Suprapubic skin (tissue), 4 donors: ENCODE results near the gene PRR35. TPM values are rescaled to one million over a fixed set of nuclear protein-coding genes. Genes with fewer than 3 reads are reported as not detected.

Experiments
- DNase-seq, 2 donors: peaks; one replicate each; pipeline ENCODE4 v3.0.0-alpha.2; 2019; ENCODE audit warnings: low spot score in 2 of 2
- H3K27ac ChIP-seq: fragments of 200-600 bp; sonication (generic); one replicate; pipeline ENCODE4 v1.5.1; 2019
- H3K27me3 ChIP-seq: fragments of 200-600 bp; sonication (generic); one replicate; pipeline ENCODE4 v1.5.1; 2019
- H3K36me3 ChIP-seq: fragments of 200-600 bp; sonication (generic); one replicate; pipeline ENCODE4 v1.5.1; 2019
- H3K4me1 ChIP-seq: fragments of 200-600 bp; sonication (generic); one replicate; pipeline ENCODE4 v1.5.1; 2019
- H3K4me3 ChIP-seq: fragments of 200-600 bp; sonication (generic); one replicate; pipeline ENCODE4 v1.5.1; 2019; ENCODE audit warnings: mild to moderate bottlenecking
- H3K9me3 ChIP-seq: fragments of 200-600 bp; sonication (generic); one replicate; pipeline ENCODE4 v1.5.1; 2019
- EP300 ChIP-seq: sonication (generic); formaldehyde crosslinking; IDR thresholded peaks from one replicate; pipeline ENCODE4 v1.6.1; 2017; ENCODE audit warnings: antibody characterized with exemption
- POLR2A ChIP-seq, 2 donors: fragments of 450-650 bp; IDR thresholded peaks; one replicate each; pipeline ENCODE4 v1.6.1; 2017; ENCODE audit warnings: antibody characterized with exemption in 2 of 2, mild to moderate bottlenecking in 2 of 2, moderate library complexity in 2 of 2
- POLR2AphosphoS5 ChIP-seq, 3 donors: sonication (generic); formaldehyde crosslinking; IDR thresholded peaks; one replicate each; pipeline ENCODE4 v1.6.1; 2017; ENCODE audit warnings: antibody characterized with exemption in 3 of 3
- WGBS: methylation state at CpG from one replicate; pipeline ENCODE4 v1.1.5; 2018; 5-methylcytosine and 5-hydroxymethylcytosine counted together
- total RNA-seq, 4 donors: library from RNA; depleted of rRNA; stranded (reverse); fragments of >200 nt; gene quantifications; one replicate each; pipeline ENCODE4 v1.1.0, GENCODE V29; 2016
- TF ChIP-seq, protein P1 (sequence below), 2 donors: fragments of 200-600 bp in 1 of 2; fragments of 450-650 bp in 1 of 2; sonication (generic) in 1 of 2; IDR thresholded peaks; one replicate each; pipeline ENCODE4 v1.5.1; 2016 to 2019; ENCODE audit warnings: antibody characterized with exemption in 2 of 2, mild to moderate bottlenecking in 1 of 2, moderate library complexity in 1 of 2

PRR35 gene
- total RNA-seq, 4 donors from 2014 or later: not detected

DNA sequence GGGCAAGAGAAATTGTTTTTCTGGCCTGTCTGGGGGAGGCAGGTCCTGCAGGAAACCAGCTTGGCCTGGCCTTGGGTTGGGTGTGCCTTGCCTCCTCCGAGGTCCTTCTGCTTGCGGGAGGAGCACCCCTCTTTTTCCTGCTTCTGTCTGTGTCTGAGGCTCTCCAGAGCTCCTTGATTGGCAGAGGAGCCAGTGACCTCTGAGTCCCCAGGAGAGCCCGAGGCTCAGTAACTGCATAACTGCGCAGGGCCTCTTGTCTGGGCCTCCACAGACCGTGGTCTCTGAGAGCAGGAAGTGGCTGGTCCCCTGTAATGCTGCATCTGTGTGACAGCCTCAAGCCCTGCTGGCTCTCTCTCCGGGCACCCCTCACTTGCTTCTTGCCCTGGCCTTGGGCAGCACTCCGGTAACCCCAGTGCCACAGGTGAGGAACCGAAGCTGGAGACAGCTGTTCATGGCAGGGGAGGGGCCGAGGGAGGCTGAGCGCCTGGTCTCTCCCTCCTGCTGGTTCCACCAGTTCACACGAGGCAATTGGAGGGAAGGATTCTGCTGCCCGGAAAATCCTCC is 31.1 kb upstream of the PRR35 start:
- H3K9me3 ChIP-seq: no peaks in the 10 kb centered on the region
- 41% methylated on average over 6 of the region's 12 CpGs for WGBS
- TF ChIP-seq EP300 (no peak), POLR2A (IDR thresholded peaks at IDR 0.05) (no peak)

DNA sequence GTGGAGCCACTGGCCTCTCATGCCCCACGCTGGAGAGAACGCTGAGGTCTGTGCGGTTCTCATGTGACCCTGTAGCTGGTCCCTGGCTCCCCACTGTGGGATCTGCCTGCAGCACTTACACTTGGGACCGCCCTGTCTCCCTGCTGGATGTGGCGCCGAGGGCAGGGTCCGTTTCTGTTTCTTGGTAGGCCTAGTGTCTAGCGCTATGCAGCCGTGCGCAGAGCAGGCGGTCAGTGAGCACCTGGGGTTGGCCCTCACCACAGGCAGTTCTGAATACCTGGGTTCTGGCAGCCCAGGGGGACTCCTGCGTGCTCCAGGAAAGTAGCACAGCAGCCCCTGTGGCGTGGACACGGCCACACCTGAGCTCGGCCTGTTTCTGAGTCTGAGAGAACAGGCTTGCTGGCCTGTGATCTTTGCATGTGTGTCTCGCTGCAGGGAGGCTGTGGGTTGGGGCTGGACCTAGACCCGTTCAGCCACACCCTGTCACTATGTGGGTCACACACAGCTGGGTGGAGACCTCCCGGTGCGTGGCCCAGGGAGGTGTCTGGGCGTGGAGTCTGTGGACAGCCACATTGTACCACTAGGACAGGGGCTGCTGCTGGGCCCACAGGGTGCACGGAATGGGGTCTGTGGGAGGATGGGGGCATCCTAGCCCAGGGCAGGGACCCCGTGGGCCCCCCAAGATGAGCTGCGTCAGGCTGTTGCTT is 29.9 kb upstream of the PRR35 start:
- H3K4me3 ChIP-seq: no peak overlapping the region
- no peak for TF ChIP-seq POLR2A (IDR thresholded peaks at IDR 0.05)
- no peak for TF ChIP-seq POLR2AphosphoS5 (IDR thresholded peaks at IDR 0.05)
- TF ChIP-seq, protein P1, sequence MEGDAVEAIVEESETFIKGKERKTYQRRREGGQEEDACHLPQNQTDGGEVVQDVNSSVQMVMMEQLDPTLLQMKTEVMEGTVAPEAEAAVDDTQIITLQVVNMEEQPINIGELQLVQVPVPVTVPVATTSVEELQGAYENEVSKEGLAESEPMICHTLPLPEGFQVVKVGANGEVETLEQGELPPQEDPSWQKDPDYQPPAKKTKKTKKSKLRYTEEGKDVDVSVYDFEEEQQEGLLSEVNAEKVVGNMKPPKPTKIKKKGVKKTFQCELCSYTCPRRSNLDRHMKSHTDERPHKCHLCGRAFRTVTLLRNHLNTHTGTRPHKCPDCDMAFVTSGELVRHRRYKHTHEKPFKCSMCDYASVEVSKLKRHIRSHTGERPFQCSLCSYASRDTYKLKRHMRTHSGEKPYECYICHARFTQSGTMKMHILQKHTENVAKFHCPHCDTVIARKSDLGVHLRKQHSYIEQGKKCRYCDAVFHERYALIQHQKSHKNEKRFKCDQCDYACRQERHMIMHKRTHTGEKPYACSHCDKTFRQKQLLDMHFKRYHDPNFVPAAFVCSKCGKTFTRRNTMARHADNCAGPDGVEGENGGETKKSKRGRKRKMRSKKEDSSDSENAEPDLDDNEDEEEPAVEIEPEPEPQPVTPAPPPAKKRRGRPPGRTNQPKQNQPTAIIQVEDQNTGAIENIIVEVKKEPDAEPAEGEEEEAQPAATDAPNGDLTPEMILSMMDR (IDR thresholded peaks at IDR 0.05): no peak
- TF ChIP-seq EP300: no peak
- H3K4me1 ChIP-seq: peaks cover 65% of the 10 kb centered on the region

More for the DNA sequence above, 31.1 kb upstream of the PRR35 start:
- H3K4me3 ChIP-seq: peak overlapping the region; percentile 73
- peaks cover 65% of the 10 kb centered on the region for H3K4me1 ChIP-seq
- H3K36me3 ChIP-seq: no peaks in the 10 kb centered on the region
- DNase-seq: no peak
- H3K27me3 ChIP-seq: no peaks in the 10 kb centered on the region
- H3K27ac ChIP-seq: peak overlapping the region; percentile 94

DNA sequence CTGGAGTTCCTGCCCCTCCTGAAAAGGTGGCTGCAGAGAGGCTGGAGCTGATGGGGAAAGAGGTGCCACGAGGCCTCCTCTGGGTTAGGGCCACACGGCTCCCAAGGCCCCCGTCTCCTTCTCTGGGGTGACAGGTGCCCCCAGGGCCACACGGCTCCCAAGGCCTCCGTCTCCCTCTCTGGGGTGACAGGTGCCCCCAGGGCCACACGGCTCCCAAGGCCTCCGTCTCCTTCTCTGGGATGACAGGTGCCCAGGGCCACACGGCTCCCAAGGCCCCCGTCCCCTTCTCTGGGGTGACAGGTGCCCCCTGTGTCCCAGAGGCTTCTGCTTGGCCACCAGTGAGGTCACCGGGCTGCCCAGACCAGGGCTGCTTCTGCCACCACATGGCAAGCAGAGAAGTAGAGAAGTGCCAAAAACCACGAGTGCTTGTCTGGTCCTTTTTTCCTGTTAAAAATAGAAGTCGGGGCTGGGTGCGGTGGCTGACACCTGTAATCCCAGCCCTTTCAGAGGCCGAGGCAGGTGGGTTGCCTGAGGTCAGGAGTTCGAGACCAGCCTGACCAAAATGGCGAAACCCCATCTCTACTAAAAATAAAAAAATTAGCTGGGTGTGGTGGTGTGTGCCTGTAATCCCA is 28.6 kb upstream of the PRR35 start:
- Histone ChIP-seq H3K27me3 (no peaks in the 10 kb centered on the region), H3K27ac (no peak overlapping the region), H3K9me3 (no peaks in the 10 kb centered on the region), H3K4me1 (peaks cover 58% of the 10 kb centered on the region), H3K36me3 (peaks cover 1% of the 10 kb centered on the region), H3K4me3 (no peak overlapping the region)
- no peak for DNase-seq
- 89% methylated on average over 11 of the region's 16 CpGs for WGBS
- TF ChIP-seq, protein P1 (IDR thresholded peaks at IDR 0.05): no peak

More for the DNA sequence above, 29.9 kb upstream of the PRR35 start:
- WGBS: 92% methylated on average over 9 of the region's 23 CpGs
- H3K9me3 ChIP-seq: no peaks in the 10 kb centered on the region
- no peaks in the 10 kb centered on the region for H3K27me3 ChIP-seq
- no peaks in the 10 kb centered on the region for H3K36me3 ChIP-seq
- H3K27ac ChIP-seq: no peak overlapping the region
- no peak for DNase-seq

DNA sequence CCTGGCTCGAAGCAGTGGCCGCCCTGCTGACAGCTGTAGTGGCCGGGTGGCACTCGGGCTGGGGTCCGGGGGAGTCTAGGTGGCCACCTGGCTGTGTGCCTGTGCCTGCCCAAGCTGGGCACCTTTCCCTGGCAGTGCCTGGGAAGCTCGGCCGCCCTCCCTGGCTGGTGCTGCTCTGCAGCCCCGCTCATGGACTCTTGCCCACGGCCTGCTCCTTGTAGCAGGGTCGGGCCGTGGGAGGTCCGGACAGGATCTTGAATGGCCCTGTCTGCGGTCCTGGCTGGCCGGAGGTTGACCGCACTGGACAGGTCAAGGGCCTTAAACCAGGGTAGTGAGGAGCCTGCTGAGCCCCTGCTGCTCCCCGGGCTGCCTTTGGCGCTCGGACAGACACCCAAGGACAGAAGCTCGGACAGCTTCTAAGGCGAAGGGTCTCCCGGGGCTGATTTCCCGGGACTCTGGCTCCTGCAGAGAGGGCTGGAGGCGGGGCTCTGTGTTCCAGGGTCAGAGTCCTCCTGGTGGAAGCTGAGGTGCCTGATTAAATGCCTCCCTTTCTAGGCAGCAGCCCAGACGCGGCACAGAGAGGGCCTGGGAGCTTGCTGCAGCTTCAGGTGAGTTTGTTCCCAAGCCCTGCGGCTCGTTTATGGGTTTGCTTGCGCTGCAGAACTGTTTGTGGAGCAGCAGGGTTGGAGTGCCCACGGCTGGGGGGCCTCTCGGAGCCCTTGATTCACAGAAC is 26.6 kb upstream of the PRR35 start:
- Histone ChIP-seq H3K27ac (no peak overlapping the region), H3K27me3 (no peaks in the 10 kb centered on the region), H3K36me3 (peaks cover 16% of the 10 kb centered on the region), H3K4me3 (no peak overlapping the region), H3K9me3 (no peaks in the 10 kb centered on the region), H3K4me1 (peaks cover 50% of the 10 kb centered on the region)
- TF ChIP-seq, protein P1 (IDR thresholded peaks at IDR 0.05): no peak
- TF ChIP-seq POLR2AphosphoS5 (IDR thresholded peaks at IDR 0.05): no peak
- no peak for TF ChIP-seq POLR2A (IDR thresholded peaks at IDR 0.05)
- no peak for TF ChIP-seq EP300
- DNase-seq: no peak
- WGBS: 87% methylated on average over 4 of the region's 30 CpGs

DNA sequence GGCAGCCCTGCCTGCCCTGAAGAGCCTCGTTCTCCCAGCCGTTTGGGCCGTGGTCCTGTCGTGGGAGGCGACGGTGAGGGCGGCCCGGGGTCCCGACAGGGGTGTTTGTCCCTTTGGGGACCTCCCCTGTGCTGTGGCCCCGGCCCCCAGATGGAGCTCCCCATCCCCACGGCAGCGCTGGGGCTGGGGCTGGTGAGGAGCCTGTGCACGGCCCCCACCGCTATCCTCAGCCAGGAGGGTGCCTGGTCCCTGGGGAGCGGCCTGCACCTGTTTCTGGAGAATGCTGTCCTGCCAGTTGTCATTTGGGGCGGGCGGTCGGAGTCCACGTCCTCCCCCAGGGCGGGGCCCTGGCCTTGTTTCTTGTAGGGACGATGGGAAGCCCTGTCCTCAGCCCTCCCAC is 26.1 kb upstream of the PRR35 start:
- TF ChIP-seq EP300: no peak
- no peak for TF ChIP-seq POLR2A (IDR thresholded peaks at IDR 0.05)
- TF ChIP-seq POLR2AphosphoS5 (IDR thresholded peaks at IDR 0.05): no peak
- TF ChIP-seq, protein P1 (IDR thresholded peaks at IDR 0.05): no peak
- Histone ChIP-seq H3K27ac (no peak overlapping the region), H3K27me3 (no peaks in the 10 kb centered on the region), H3K4me3 (no peak overlapping the region), H3K4me1 (peaks cover 44% of the 10 kb centered on the region), H3K36me3 (peaks cover 17% of the 10 kb centered on the region), H3K9me3 (no peaks in the 10 kb centered on the region)
- no peak for DNase-seq
- WGBS: no CpG with 5 or more reads among the region's 21 CpGs
